ENCODE results near the gene AP1G1.

DNA sequence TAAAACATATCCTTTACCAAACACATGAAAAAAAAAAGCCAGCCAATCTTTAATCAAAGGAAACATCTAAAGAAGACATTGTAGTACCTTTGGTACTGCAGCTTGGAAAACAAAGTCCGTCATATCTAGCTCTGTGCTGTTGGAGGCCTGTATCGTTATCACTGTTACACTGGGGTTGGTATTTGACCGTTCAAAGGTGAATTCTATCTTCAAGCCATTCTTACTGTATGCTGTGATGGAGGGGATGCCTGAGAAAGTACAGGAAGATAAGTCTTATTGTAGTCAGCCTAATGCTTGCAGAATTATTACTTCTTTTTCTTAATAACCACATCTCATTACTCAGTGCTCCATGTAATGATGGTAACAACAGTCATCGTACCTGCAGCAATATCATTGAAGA, 69.8 kb downstream of the AP1G1 start:
- TF ChIP-seq, protein P1, sequence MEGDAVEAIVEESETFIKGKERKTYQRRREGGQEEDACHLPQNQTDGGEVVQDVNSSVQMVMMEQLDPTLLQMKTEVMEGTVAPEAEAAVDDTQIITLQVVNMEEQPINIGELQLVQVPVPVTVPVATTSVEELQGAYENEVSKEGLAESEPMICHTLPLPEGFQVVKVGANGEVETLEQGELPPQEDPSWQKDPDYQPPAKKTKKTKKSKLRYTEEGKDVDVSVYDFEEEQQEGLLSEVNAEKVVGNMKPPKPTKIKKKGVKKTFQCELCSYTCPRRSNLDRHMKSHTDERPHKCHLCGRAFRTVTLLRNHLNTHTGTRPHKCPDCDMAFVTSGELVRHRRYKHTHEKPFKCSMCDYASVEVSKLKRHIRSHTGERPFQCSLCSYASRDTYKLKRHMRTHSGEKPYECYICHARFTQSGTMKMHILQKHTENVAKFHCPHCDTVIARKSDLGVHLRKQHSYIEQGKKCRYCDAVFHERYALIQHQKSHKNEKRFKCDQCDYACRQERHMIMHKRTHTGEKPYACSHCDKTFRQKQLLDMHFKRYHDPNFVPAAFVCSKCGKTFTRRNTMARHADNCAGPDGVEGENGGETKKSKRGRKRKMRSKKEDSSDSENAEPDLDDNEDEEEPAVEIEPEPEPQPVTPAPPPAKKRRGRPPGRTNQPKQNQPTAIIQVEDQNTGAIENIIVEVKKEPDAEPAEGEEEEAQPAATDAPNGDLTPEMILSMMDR (conservative IDR thresholded peaks at IDR 0.05 in 1 of 2, IDR thresholded peaks at IDR 0.05 in 1 of 2; ENCODE audit: extremely low read depth in 1 of 2, insufficient read depth in 1 of 2, low read depth in 1 of 2, low read length in 2 of 2): no peak
- no peak for TF ChIP-seq EZH2 (IDR thresholded peaks at IDR 0.05; ENCODE audit: borderline replicate concordance, low read length)
